Neural cell (in vitro differentiated cells): ENCODE data around the gene NOL11. TPM values are rescaled to one million over a fixed set of nuclear protein-coding genes. Genes with fewer than 3 reads are reported as not detected.

Source experiments
- H2AFZ ChIP-seq: fragments of 200-600, 300-800 bp; sonication (generic), shearing (Covaris generic); 2 replicates; pipeline ENCODE4 v1.6.0; 2014; ENCODE audit warnings: low read depth, mild to moderate bottlenecking, antibody characterized with exemption, low read length, moderate library complexity
- H3F3A ChIP-seq: fragments of 200-600 bp; shearing (Covaris generic); 2 replicates; pipeline ENCODE4 v1.6.1; 2016; ENCODE audit warnings: mild to moderate bottlenecking, moderate library complexity, mixed read lengths, antibody characterized with exemption, low read length; ENCODE audit not compliant: insufficient read depth, poor library complexity, severe bottlenecking
- H3K27ac ChIP-seq: fragments of 200-600, 300-800 bp; sonication (generic), shearing (Covaris generic); 2 replicates; pipeline ENCODE4 v1.5.1; 2014; ENCODE audit warnings: mild to moderate bottlenecking, low read length, moderate library complexity
- H3K27me3 ChIP-seq: fragments of 300-800, 200-600 bp; sonication (generic), shearing (Covaris generic); 2 replicates; pipeline ENCODE4 v1.6.0; 2014; ENCODE audit warnings: mild to moderate bottlenecking, low read depth, low read length, moderate library complexity; ENCODE audit not compliant: insufficient read depth
- H3K36me3 ChIP-seq: fragments of 300-800, 200-600 bp; sonication (generic), shearing (Covaris generic); 2 replicates; pipeline ENCODE4 v1.5.1; 2014; ENCODE audit warnings: mild to moderate bottlenecking, antibody characterized with exemption, low read length, moderate library complexity; ENCODE audit not compliant: insufficient read depth
- H3K4me2 ChIP-seq: fragments of 300-800, 200-600 bp; sonication (generic), shearing (Covaris generic); 2 replicates; pipeline ENCODE4 v1.6.0; 2014; ENCODE audit warnings: mild to moderate bottlenecking, low read length
- H3K4me3 ChIP-seq: fragments of 300-800, 200-600 bp; sonication (generic), shearing (Covaris generic); 2 replicates; pipeline ENCODE4 v1.5.1; 2014; ENCODE audit warnings: mild to moderate bottlenecking, low read length, moderate library complexity
- H3K79me2 ChIP-seq: fragments of 200-600 bp; shearing (Covaris generic); replicated peaks from 2 replicates; pipeline ENCODE4 v1.6.0; 2014; ENCODE audit warnings: mild to moderate bottlenecking, low read length, moderate library complexity; ENCODE audit not compliant: insufficient read depth
- H3K9ac ChIP-seq: fragments of 300-800, 200-600 bp; sonication (generic), shearing (Covaris generic); 2 replicates; pipeline ENCODE4 v1.6.1; 2016; ENCODE audit warnings: mild to moderate bottlenecking, low read length, mixed read lengths
- H3K9me2 ChIP-seq: fragments of 200-600 bp; shearing (Covaris generic); 2 replicates; pipeline ENCODE4 v1.6.1; 2016; ENCODE audit warnings: mild to moderate bottlenecking, low read length, mixed read lengths; ENCODE audit not compliant: insufficient read depth
- H3K9me3 ChIP-seq: fragments of 200-600, 300-800 bp; sonication (generic), shearing (Covaris generic); 2 replicates; pipeline ENCODE4 v1.6.1; 2016; ENCODE audit warnings: mild to moderate bottlenecking, mixed run types, low read length, moderate library complexity, mixed read lengths
- H4K20me1 ChIP-seq: fragments of 200-600 bp; shearing (Covaris generic); 2 replicates; pipeline ENCODE4 v1.6.1; 2016; ENCODE audit warnings: mild to moderate bottlenecking, mixed run types; ENCODE audit not compliant: insufficient read depth
- EP300 ChIP-seq: fragments of 450-650 bp; conservative IDR thresholded peaks from 2 replicates; pipeline ENCODE4 v1.6.1; 2014; ENCODE audit warnings: antibody characterized with exemption, mild to moderate bottlenecking, moderate library complexity; ENCODE audit not compliant: poor library complexity, severe bottlenecking
- EZH2 ChIP-seq: fragments of 200-600, 300-800 bp; shearing (Covaris generic), sonication (generic); IDR thresholded peaks from 2 replicates; pipeline ENCODE4 v1.6.1; 2014; ENCODE audit warnings: antibody characterized with exemption, low read length, borderline replicate concordance, mild to moderate bottlenecking; ENCODE audit not compliant: insufficient read depth, poor library complexity, severe bottlenecking
- MXI1 ChIP-seq: fragments of 450-650 bp; conservative IDR thresholded peaks from 2 replicates; pipeline ENCODE4 v1.6.1; 2014; ENCODE audit warnings: antibody characterized with exemption, mild to moderate bottlenecking; ENCODE audit not compliant: poor library complexity, severe bottlenecking
- POLR2AphosphoS5 ChIP-seq: IDR thresholded peaks from 2 replicates; pipeline ENCODE4 v1.6.1; 2012
- RAD21 ChIP-seq: fragments of 450-650 bp; conservative IDR thresholded peaks from 2 replicates; pipeline ENCODE4 v1.6.1; 2014; ENCODE audit warnings: antibody characterized with exemption, mild to moderate bottlenecking, moderate library complexity
- REST ChIP-seq: IDR thresholded peaks from 2 replicates; pipeline ENCODE4 v1.6.1; 2012; ENCODE audit warnings: borderline replicate concordance
- SMC3 ChIP-seq: fragments of 450-650 bp; conservative IDR thresholded peaks from 2 replicates; pipeline ENCODE4 v1.6.1; 2014; ENCODE audit warnings: antibody characterized with exemption, mild to moderate bottlenecking, moderate library complexity; ENCODE audit not compliant: poor library complexity
- TAF1 ChIP-seq: IDR thresholded peaks from 2 replicates; pipeline ENCODE4 v1.6.1; 2012; ENCODE audit warnings: low read depth
- polyA plus RNA-seq: library from polyadenylated mRNA; depleted of rRNA; stranded (reverse); fragments of >200 nt; gene quantifications from 2 replicates; pipeline ENCODE4 v1.2.3, GENCODE V29; 2014
- TF ChIP-seq, protein P1 (sequence below): fragments of 450-650 bp; IDR thresholded peaks from 2 replicates; pipeline ENCODE4 v1.5.1; 2014; ENCODE audit warnings: antibody characterized with exemption, mild to moderate bottlenecking, moderate library complexity; ENCODE audit not compliant: poor library complexity, severe bottlenecking

Gene NOL11
- polyA plus RNA-seq, 1 donor from 2014 or later = 59.7 TPM

DNA sequence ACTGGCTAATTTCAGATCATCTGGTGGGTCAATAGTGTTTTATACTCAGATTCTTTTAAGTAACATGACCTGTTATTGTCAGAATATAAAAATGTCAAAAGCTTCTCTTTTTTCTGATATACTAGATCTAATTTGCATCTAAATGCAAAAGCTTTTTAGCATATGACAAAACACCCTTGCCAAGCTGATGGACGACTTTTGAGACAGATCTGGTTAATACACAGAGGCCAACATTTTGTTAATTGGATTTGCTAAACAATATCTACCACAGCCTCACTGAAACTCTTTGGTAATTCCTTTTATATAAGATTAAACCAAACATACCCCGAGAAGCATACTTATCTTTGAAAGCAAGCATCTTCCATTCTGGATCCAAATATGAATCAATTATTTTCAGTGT lies 10.3 kb upstream of the NOL11 start:
- Histone ChIP-seq H3K9me2 (no peaks in the 10 kb centered on the region), H4K20me1 (no peaks in the 10 kb centered on the region)

GRCh38 chr17:67708378-67708777 lies 9.4 kb upstream of the NOL11 start:
- no peaks in the 10 kb centered on the region for H3F3A ChIP-seq
- no peaks in the 10 kb centered on the region for H3K9me3 ChIP-seq
- no peaks in the 10 kb centered on the region for H4K20me1 ChIP-seq
- H3K9me2 ChIP-seq = no peaks in the 10 kb centered on the region
- H2AFZ ChIP-seq = no peak overlapping the region
- H3K36me3 ChIP-seq = no peaks in the 10 kb centered on the region
- no peak overlapping the region for H3K4me3 ChIP-seq
- no peaks in the 10 kb centered on the region for H3K79me2 ChIP-seq
- no peak overlapping the region for H3K9ac ChIP-seq
- no peaks in the 10 kb centered on the region for H3K27me3 ChIP-seq
- H3K4me2 ChIP-seq = no peak overlapping the region
- no peak overlapping the region for H3K27ac ChIP-seq
- TF ChIP-seq, protein P1, sequence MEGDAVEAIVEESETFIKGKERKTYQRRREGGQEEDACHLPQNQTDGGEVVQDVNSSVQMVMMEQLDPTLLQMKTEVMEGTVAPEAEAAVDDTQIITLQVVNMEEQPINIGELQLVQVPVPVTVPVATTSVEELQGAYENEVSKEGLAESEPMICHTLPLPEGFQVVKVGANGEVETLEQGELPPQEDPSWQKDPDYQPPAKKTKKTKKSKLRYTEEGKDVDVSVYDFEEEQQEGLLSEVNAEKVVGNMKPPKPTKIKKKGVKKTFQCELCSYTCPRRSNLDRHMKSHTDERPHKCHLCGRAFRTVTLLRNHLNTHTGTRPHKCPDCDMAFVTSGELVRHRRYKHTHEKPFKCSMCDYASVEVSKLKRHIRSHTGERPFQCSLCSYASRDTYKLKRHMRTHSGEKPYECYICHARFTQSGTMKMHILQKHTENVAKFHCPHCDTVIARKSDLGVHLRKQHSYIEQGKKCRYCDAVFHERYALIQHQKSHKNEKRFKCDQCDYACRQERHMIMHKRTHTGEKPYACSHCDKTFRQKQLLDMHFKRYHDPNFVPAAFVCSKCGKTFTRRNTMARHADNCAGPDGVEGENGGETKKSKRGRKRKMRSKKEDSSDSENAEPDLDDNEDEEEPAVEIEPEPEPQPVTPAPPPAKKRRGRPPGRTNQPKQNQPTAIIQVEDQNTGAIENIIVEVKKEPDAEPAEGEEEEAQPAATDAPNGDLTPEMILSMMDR = no peak
- TF ChIP-seq SMC3 (no peak), MXI1 (no peak), REST (no peak), TAF1 (no peak), EZH2 (no peak), RAD21 (no peak), POLR2AphosphoS5 (no peak), EP300 (no peak)

More for the DNA sequence above, 10.3 kb upstream of the NOL11 start:
- TF ChIP-seq EP300 (peak; percentile 44), POLR2AphosphoS5 (no peak)
- Histone ChIP-seq H3K4me3 (no peak overlapping the region), H3K9ac (no peak overlapping the region), H3K9me3 (no peaks in the 10 kb centered on the region), H3K36me3 (no peaks in the 10 kb centered on the region), H3K27ac (no peak overlapping the region), H3K4me2 (no peak overlapping the region), H2AFZ (no peak overlapping the region), H3K79me2 (no peaks in the 10 kb centered on the region), H3F3A (no peaks in the 10 kb centered on the region), H3K27me3 (no peaks in the 10 kb centered on the region)

DNA sequence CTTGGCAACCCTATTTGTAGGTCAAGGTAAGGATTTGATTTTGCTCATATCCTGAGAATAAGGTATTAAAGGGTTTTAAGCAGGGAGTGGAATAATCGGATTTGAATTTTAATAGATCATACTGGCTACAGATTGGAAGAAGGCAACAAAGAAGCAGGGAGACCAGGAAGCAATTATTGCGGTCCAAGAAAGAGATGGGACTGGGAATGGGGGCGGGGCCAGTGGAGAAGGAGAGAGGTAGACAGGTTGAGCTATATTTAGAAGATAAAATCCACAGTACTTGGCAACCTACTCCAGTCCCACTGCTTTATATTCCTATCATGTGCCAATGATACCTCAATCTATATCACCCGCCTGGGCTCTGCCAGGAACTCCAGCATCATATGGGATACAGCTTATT lies 5.8 kb upstream of the NOL11 start:
- Histone ChIP-seq H3K9me3 (no peaks in the 10 kb centered on the region), H3K27ac (no peak overlapping the region), H4K20me1 (no peaks in the 10 kb centered on the region), H3K9me2 (no peaks in the 10 kb centered on the region), H3K9ac (no peak overlapping the region), H3K79me2 (no peaks in the 10 kb centered on the region), H3K27me3 (no peaks in the 10 kb centered on the region), H3K4me3 (no peak overlapping the region), H3F3A (no peaks in the 10 kb centered on the region), H3K36me3 (no peaks in the 10 kb centered on the region), H2AFZ (no peak overlapping the region), H3K4me2 (no peak overlapping the region)
- TF ChIP-seq EZH2 (no peak), RAD21 (no peak), SMC3 (no peak), REST (no peak), POLR2AphosphoS5 (no peak), MXI1 (no peak), TAF1 (no peak)
- TF ChIP-seq, protein P1 = no peak
